ENCODE results near the gene TGFB2.

TGFB2 gene

GRCh38 chr1:218408135-218408534 is 63.0 kb downstream of the TGFB2 start:
- ChIA-PET CTCF (interaction anchor here (0.8 kb wide), 1 partner anchor 11 kb away, joined by 3 read pairs; no protein-coding TSS in a partner anchor), POLR2A (no interaction called here)
- TF ChIP-seq, protein P1, sequence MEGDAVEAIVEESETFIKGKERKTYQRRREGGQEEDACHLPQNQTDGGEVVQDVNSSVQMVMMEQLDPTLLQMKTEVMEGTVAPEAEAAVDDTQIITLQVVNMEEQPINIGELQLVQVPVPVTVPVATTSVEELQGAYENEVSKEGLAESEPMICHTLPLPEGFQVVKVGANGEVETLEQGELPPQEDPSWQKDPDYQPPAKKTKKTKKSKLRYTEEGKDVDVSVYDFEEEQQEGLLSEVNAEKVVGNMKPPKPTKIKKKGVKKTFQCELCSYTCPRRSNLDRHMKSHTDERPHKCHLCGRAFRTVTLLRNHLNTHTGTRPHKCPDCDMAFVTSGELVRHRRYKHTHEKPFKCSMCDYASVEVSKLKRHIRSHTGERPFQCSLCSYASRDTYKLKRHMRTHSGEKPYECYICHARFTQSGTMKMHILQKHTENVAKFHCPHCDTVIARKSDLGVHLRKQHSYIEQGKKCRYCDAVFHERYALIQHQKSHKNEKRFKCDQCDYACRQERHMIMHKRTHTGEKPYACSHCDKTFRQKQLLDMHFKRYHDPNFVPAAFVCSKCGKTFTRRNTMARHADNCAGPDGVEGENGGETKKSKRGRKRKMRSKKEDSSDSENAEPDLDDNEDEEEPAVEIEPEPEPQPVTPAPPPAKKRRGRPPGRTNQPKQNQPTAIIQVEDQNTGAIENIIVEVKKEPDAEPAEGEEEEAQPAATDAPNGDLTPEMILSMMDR (IDR thresholded peaks at IDR 0.05; ENCODE audit: control extremely low read depth, extremely low read depth, low read depth, missing control alignments) = no peak
- no peak for DNase-seq (ENCODE audit: extremely low spot score)

GRCh38 chr1:218408942-218409341 is 63.8 kb downstream of the TGFB2 start:
- POLR2A ChIA-PET = no interaction called here
- TF ChIP-seq, protein P1 (IDR thresholded peaks at IDR 0.05; ENCODE audit: control extremely low read depth, extremely low read depth, low read depth, missing control alignments) = no peak
- CTCF ChIA-PET = interaction anchor here (0.8 kb wide), 1 partner anchor 11 kb away, joined by 3 read pairs; no protein-coding TSS in a partner anchor
- DNase-seq (ENCODE audit: extremely low spot score) = no peak

GRCh38 chr1:218409946-218410510 is 64.9 kb downstream of the TGFB2 start:
- ChIA-PET POLR2A (no interaction called here), CTCF (no interaction called here)
- DNase-seq (ENCODE audit: extremely low spot score) = no peak
- TF ChIP-seq, protein P1 (IDR thresholded peaks at IDR 0.05; ENCODE audit: control extremely low read depth, extremely low read depth, low read depth, missing control alignments) = no peak

GRCh38 chr1:218411101-218411500 is 66.0 kb downstream of the TGFB2 start:
- POLR2A ChIA-PET = no interaction called here
- TF ChIP-seq, protein P1 (IDR thresholded peaks at IDR 0.05; ENCODE audit: control extremely low read depth, extremely low read depth, low read depth, missing control alignments) = no peak

GRCh38 chr1:218412171-218412570 is 67.0 kb downstream of the TGFB2 start:
- ChIA-PET CTCF (no interaction called here), POLR2A (no interaction called here)
- TF ChIP-seq, protein P1 (IDR thresholded peaks at IDR 0.05; ENCODE audit: control extremely low read depth, extremely low read depth, low read depth, missing control alignments) = no peak
- DNase-seq (ENCODE audit: extremely low spot score) = no peak

More at GRCh38 chr1:218411101-218411500, 66.0 kb downstream of the TGFB2 start:
- DNase-seq (ENCODE audit: extremely low spot score) = no peak
- CTCF ChIA-PET = no interaction called here

DNA sequence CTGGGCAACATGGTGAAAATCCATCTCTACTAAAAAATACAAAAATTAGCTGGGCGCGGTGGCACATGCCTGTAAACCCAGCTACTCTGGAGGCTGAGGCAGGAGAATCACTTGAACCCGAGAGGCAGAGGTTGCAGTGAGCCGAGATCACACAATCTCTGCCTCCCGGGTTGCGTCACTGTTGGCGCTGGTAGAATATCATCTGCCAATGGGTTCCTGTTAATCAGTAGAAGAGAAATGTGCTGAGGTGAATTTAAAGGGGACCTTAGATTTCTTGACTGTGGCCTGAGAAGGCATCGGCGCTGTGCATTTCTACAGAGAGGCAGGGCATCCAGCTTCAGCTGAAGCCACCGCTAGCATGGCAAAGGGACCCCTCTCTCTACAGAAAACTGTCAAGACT is 68.0 kb downstream of the TGFB2 start:
- ChIA-PET CTCF (interaction anchor here (1.0 kb wide), 1 partner anchor 9 kb away, joined by 3 read pairs; no protein-coding TSS in a partner anchor), POLR2A (no interaction called here)
- TF ChIP-seq, protein P1 (IDR thresholded peaks at IDR 0.05; ENCODE audit: control extremely low read depth, extremely low read depth, low read depth, missing control alignments) = no peak
- DNase-seq (ENCODE audit: extremely low spot score) = no peak

Data from GM10248 (cell line).